ENCODE measurements around the gene CSNK1G3.
A peak's percentile ranks its signal among the peaks of the same experiment; 100 is the strongest.

Gene CSNK1G3

DNA sequence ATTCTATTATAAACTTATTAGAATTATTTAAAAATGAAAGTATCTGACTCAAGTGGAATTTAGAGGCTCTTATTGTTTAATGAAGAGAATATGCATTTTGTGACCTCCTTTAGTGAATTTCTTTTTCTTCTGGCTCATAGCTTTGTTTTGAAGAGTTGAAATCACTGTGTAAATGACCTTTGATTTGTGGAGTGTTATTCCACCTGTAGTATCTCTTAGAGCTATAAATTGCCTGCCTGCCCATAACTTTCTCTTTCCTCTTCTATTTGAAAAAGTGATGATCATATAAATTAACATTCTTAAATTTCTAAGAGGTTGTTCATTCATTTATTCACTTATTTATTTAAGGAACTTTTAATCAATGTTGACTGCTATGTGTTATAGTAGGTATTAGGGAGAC, 16.1 kb downstream of the CSNK1G3 start:
- TF ChIP-seq, protein P1, sequence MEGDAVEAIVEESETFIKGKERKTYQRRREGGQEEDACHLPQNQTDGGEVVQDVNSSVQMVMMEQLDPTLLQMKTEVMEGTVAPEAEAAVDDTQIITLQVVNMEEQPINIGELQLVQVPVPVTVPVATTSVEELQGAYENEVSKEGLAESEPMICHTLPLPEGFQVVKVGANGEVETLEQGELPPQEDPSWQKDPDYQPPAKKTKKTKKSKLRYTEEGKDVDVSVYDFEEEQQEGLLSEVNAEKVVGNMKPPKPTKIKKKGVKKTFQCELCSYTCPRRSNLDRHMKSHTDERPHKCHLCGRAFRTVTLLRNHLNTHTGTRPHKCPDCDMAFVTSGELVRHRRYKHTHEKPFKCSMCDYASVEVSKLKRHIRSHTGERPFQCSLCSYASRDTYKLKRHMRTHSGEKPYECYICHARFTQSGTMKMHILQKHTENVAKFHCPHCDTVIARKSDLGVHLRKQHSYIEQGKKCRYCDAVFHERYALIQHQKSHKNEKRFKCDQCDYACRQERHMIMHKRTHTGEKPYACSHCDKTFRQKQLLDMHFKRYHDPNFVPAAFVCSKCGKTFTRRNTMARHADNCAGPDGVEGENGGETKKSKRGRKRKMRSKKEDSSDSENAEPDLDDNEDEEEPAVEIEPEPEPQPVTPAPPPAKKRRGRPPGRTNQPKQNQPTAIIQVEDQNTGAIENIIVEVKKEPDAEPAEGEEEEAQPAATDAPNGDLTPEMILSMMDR (IDR thresholded peaks at IDR 0.05; ENCODE audit: low read length, missing control alignments), result no peak
- no peak for DNase-seq (ENCODE audit: low read depth)
- no peak overlapping the region for H3K4me3 ChIP-seq (replicated peaks; ENCODE audit: low read depth, low read length)

DNA sequence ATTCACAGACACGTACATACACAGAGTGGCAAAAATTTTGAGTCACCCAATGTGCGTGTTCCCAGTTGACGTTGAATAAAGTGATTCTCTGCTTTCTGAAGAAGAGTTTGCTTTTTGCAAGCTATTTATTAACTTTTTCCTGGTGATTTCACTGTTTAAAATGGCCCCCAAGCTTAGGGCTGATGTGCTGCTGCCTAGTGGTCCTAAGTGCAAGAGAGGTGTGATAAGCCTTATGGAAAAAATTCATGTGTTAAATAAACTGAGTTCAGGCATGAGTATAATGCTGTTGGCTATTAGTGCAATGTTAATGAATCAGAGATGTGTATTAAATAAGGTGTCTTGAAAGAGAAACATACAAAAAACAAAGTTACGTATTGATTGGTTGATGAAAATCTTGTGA, 16.9 kb downstream of the CSNK1G3 start:
- TF ChIP-seq, protein P1 (IDR thresholded peaks at IDR 0.05; ENCODE audit: low read length, missing control alignments), result no peak
- no peak overlapping the region for H3K4me3 ChIP-seq (replicated peaks; ENCODE audit: low read depth, low read length)
- no peak for DNase-seq (ENCODE audit: low read depth)

DNA sequence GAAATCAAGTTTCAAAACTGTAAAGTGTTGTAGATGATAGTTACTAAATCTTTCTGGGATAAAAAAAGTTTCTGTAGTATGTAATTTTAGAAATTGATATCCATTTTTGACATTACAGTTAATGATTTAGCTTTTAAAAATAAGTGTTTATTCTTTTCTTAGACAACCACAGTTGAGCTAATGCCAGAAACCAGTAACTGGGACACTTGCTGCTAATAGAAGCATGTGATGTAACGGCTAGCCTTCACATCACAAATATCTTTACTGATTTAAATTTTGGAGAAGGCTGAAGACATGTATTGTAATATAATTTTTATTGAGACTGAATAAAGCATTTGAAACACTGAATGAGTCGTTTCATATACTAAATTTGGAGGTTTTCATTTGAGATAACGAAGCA, 18.8 kb downstream of the CSNK1G3 start:
- DNase-seq (ENCODE audit: low read depth), result no peak
- TF ChIP-seq, protein P1 (IDR thresholded peaks at IDR 0.05; ENCODE audit: low read length, missing control alignments), result no peak
- no peak overlapping the region for H3K4me3 ChIP-seq (replicated peaks; ENCODE audit: low read depth, low read length)

DNA sequence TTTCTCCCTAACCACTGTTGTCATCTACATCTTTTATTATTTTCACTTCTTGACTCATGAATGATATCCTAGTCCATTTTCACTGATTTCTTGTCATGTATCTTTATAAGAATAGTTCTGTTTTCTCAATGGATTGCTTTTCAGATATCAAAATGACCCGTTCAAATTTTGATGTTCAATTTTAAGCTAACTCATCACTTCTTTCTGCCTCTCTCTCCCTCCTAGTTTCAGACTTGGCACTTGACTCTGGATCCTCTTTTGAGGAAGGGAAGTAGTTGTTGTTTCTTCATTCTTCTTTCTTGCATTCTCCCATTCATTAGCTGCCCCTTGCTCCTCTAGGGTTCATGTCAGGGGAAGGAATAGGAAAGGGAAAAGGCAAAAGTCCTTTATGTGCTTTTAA, 23.7 kb downstream of the CSNK1G3 start:
- TF ChIP-seq, protein P1 (IDR thresholded peaks at IDR 0.05; ENCODE audit: low read length, missing control alignments), result no peak
- DNase-seq (ENCODE audit: low read depth), result no peak
- H3K4me3 ChIP-seq (replicated peaks; ENCODE audit: low read depth, low read length), result no peak overlapping the region

DNA sequence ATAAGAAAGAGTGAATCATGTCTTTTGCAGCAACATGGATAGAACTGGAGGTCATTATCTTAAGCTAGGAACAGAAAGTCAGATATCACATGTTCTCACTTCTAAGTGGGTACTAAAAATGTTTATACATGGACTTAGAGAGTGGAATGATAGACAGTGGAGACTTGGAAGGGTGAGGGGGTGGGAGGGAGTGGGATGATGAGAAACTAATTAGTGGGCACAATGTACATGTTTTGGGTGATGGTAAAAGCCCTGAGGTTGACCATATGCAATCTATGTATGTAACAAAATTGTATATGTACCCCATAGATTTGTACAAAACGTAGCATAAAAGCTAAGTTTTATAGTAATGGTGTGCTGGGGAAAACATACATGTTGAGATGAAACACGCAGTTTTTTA, 25.3 kb downstream of the CSNK1G3 start:
- H3K4me3 ChIP-seq (replicated peaks; ENCODE audit: low read depth, low read length), result no peak overlapping the region
- no peak for DNase-seq (ENCODE audit: low read depth)
- TF ChIP-seq, protein P1 (IDR thresholded peaks at IDR 0.05; ENCODE audit: low read length, missing control alignments), result no peak

DNA sequence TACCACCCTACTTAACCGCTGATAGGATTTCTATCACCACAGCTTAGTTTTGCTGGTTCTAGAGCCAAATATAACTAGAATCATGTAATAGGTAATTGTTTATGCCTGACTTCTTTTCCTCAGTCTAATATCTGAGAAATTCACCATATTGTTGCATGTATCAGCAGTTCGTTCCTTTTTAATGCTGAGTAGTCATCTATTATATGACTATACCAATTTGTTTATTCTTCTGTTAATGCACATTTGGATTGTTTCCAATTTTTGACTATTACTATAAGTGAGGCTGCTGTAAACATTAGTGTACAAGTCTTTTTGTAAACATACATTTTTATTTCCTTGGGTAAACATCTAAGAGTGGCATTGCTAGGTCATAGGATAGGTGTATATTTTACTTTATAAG, 25.9 kb downstream of the CSNK1G3 start:
- no peak for DNase-seq (ENCODE audit: low read depth)
- H3K4me3 ChIP-seq (replicated peaks; ENCODE audit: low read depth, low read length), result no peak overlapping the region
- TF ChIP-seq, protein P1 (IDR thresholded peaks at IDR 0.05; ENCODE audit: low read length, missing control alignments), result no peak

DNA sequence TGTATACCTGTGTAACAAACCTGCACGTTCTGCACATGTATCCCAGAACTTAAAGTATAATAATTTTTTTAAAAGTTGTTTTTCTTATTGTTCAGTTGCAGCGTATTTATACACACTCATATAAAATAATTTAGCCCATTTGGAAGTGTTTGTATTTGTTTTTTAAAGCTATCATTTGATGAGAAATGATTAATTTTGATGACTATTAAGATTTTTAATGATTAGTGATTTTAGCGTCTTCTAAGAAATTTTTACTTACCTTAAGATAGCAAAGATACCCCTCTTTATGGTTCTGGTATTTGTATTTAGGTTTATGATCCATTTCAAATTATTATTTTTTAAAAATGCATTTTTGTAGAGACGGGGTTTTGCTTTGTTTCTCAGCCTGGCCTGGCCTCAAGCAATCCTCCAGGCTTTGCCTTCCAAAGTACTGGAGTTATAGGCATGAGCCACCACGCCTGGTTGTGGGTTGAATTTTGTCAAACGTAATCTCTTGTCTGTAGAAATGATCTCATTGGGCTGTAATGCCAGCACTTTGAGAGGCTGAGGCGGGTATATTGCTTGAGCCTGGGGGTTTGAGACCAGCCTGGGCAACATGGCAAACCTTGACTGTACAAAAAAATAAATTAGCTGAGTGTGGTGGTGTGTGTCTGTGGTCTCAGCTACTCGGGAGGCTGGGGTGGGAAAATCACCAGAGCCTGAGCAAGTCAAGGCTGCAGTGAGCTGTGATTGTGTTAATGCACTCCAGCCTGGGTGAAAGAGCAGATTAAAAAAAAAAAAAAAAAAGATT, 26.9 kb downstream of the CSNK1G3 start:
- H3K4me3 ChIP-seq (replicated peaks; ENCODE audit: low read depth, low read length), result no peak overlapping the region
- peak; percentile 8 for DNase-seq (ENCODE audit: low read depth)
- TF ChIP-seq, protein P1 (IDR thresholded peaks at IDR 0.05; ENCODE audit: low read length, missing control alignments), result no peak

All from fibroblast of pulmonary artery (primary cell).